ENCODE data around the gene VMAC. TPM values are rescaled to one million over a fixed set of nuclear protein-coding genes. Genes with fewer than 3 reads are reported as not detected.
A peak's percentile ranks its signal among the peaks of the same experiment; 100 is the strongest.

VMAC gene
- total RNA-seq, 2 donors from 2014 or later = 23.6 to 29.0 TPM

DNA sequence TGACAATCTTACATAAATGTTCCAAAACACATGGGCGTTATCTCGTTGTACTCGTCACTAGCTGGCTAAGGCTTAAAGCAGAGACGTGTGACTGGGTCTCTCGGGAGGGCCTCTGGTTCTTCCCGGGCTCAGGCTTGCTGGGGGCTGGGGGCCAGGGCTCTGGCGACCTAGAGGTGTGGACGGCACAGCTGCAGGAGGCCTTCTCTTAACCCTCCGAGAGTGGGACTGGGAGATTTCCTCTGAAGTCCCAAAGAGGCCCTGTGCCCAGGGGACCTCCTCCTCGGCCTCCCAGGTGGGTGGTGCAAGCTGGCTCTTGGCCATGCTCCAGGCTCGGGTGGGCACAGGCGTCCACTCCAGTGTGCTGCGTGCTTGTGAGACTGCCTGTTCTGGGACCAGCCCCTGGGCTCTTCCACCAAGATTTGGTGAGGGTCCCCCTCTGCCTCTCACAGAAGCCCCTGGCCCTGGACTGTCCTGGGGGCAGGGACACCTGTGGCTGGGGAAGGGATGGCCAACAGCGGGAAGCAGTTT, 11.6 kb downstream of the VMAC start:
- 48% methylated on average over 14 of the region's 14 CpGs for WGBS
- DNase-seq (ENCODE audit: low spot score) = no peak
- Histone ChIP-seq H3K27ac (peak overlapping the region in 1 of 2 donors; percentile 71), H3K27me3 (replicated peaks; ENCODE audit: insufficient read depth) (no peaks in the 10 kb centered on the region), H3K4me3 (no peak overlapping the region), H3K9me3 (no peaks in the 10 kb centered on the region), H3K4me1 (replicated peaks) (peaks cover 17% of the 10 kb centered on the region), H3K36me3 (peaks cover 6 to 10% of the 10 kb centered on the region in 2 donors)
- intact Hi-C loops (cut with DNase I) = no loop called here
- no peak for TF ChIP-seq CTCF (IDR thresholded peaks at IDR 0.05)
- TF ChIP-seq POLR2A (IDR thresholded peaks at IDR 0.05) = no peak
- no peak for TF ChIP-seq POLR2AphosphoS5 (IDR thresholded peaks at IDR 0.05)

DNA sequence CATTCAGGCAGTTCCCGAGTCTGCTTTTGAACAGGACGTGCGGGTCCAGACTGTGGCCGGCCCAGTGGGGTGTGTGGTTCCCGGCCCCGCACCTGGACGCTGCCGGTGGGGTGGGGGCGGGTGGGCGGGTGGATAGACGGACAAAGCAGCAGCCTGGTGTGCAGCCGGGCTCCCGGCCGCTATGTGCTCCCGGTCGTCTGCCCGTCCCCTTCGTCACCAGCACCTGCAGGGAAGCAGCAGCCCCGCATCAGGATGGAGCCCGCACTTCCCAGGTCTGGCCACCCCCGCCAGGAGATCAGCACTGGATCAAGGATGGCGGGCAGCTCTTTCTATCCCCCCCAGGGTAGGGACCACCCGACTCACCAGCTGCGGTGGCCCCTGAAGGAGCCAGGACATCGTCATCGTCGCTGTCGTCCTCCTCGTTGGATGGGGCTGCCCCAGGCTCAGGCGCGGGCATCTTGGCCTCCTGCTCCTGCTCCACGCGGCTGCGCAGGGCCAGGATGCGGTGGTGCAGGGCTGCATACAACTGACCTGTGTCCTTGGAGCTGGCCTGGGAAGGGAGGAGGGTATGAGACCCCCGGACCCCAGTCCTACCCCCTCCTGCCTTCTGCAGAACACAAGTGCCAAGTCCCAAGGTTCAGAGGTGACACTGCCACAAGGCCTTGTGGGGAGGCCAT, 12.9 kb downstream of the VMAC start:
- H3K27me3 ChIP-seq (replicated peaks; ENCODE audit: insufficient read depth) = no peaks in the 10 kb centered on the region
- DNase-seq (ENCODE audit: low spot score) = no peak
- peaks cover 9 to 10% of the 10 kb centered on the region in 2 donors for H3K36me3 ChIP-seq
- no peak overlapping the region for H3K4me3 ChIP-seq
- intact Hi-C loops (cut with DNase I) = no loop called here
- peaks cover 17% of the 10 kb centered on the region for H3K4me1 ChIP-seq (replicated peaks)
- TF ChIP-seq POLR2A (IDR thresholded peaks at IDR 0.05) (no peak), CTCF (IDR thresholded peaks at IDR 0.05) (no peak), POLR2AphosphoS5 (IDR thresholded peaks at IDR 0.05) (no peak)
- 87% methylated on average over 36 of the region's 36 CpGs for WGBS
- no peak overlapping the region for H3K27ac ChIP-seq
- H3K9me3 ChIP-seq = no peaks in the 10 kb centered on the region

- Histone ChIP-seq H3K36me3 (peaks cover 10 to 15% of the 10 kb centered on the region in 2 donors), H3K27me3 (replicated peaks; ENCODE audit: insufficient read depth) (no peaks in the 10 kb centered on the region), H3K27ac (no peak overlapping the region), H3K4me1 (replicated peaks) (peaks cover 17% of the 10 kb centered on the region), H3K4me3 (no peak overlapping the region), H3K9me3 (no peaks in the 10 kb centered on the region)
- intact Hi-C loops (cut with DNase I) = no loop called here
- TF ChIP-seq CTCF (IDR thresholded peaks at IDR 0.05) (no peak), POLR2A (IDR thresholded peaks at IDR 0.05) (no peak), POLR2AphosphoS5 (IDR thresholded peaks at IDR 0.05) (no peak)
- no peak for DNase-seq (ENCODE audit: low spot score)
- 91% methylated on average over 20 of the region's 20 CpGs for WGBS
Observed at GRCh38 chr19:5918463-5919079, 13.9 kb downstream of the VMAC start.

- H3K4me1 ChIP-seq (replicated peaks) = no peaks in the 10 kb centered on the region
- peaks cover 24 to 29% of the 10 kb centered on the region in 2 donors for H3K36me3 ChIP-seq
- H3K27me3 ChIP-seq (replicated peaks; ENCODE audit: insufficient read depth) = no peaks in the 10 kb centered on the region
- no peak overlapping the region for H3K27ac ChIP-seq
- intact Hi-C loops (cut with DNase I) = no loop called here
- 85% methylated on average over 21 of the region's 21 CpGs for WGBS
- DNase-seq (ENCODE audit: low spot score) = no peak
- TF ChIP-seq POLR2A (IDR thresholded peaks at IDR 0.05) (no peak), POLR2AphosphoS5 (IDR thresholded peaks at IDR 0.05) (no peak), CTCF (IDR thresholded peaks at IDR 0.05) (no peak)
- no peaks in the 10 kb centered on the region for H3K9me3 ChIP-seq
- H3K4me3 ChIP-seq = no peak overlapping the region
Observed at GRCh38 chr19:5921516-5922160, 17.0 kb downstream of the VMAC start.
